H1 (cell line): ENCODE results near the gene AGBL5. TPM values are rescaled to one million over a fixed set of nuclear protein-coding genes. Genes with fewer than 3 reads are reported as not detected.

Source experiments
- ASH2L ChIP-seq: fragments of 200-600, 300-600 bp; sonication (generic); IDR thresholded peaks from one replicate; pipeline ENCODE4 v1.7.1; 2017; ENCODE audit warnings: low read length
- CHD7 ChIP-seq: fragments of 300-600 bp; sonication (generic); IDR thresholded peaks from 2 replicates; pipeline ENCODE4 v1.7.1; 2012; ENCODE audit warnings: low read length, moderate library complexity, mild to moderate bottlenecking, inconsistent platforms; ENCODE audit not compliant: insufficient replicate concordance
- EP300 ChIP-seq, 2 experiments: IDR thresholded peaks; 1 replicate in 1 of 2; 2 replicates in 1 of 2; pipeline ENCODE4 v1.6.1; 2011 to 2012; ENCODE audit warnings: low read depth in 2 of 2, low read length in 2 of 2, mild to moderate bottlenecking in 2 of 2, borderline replicate concordance in 1 of 2, inconsistent platforms in 1 of 2, moderate library complexity in 1 of 2
- HDAC2 ChIP-seq, 2 experiments: fragments of 300-600 bp in 1 of 2; sonication (generic) in 1 of 2; IDR thresholded peaks; 2 replicates each; pipeline ENCODE4 v1.6.1; 2011 to 2012; ENCODE audit warnings: low read depth in 2 of 2, low read length in 2 of 2, mild to moderate bottlenecking in 2 of 2, moderate library complexity in 2 of 2, borderline replicate concordance in 1 of 2, inconsistent platforms in 1 of 2
- JUND ChIP-seq: IDR thresholded peaks from 2 replicates; pipeline ENCODE4 v1.6.1; 2011; ENCODE audit warnings: mild to moderate bottlenecking, improper control_type of control experiment, low read length
- POLR2A ChIP-seq, 2 experiments: IDR thresholded peaks; 1 replicate in 1 of 2; 2 replicates in 1 of 2; pipeline ENCODE4 v1.6.1; 2011; ENCODE audit warnings: low read depth in 2 of 2, low read length in 2 of 2, mild to moderate bottlenecking in 2 of 2; ENCODE audit errors: control extremely low read depth in 1 of 2
- SIN3A ChIP-seq, 2 experiments: IDR thresholded peaks in 1 of 2; conservative IDR thresholded peaks in 1 of 2; 2 replicates each; pipeline ENCODE4 v1.6.1; 2011 to 2012; ENCODE audit warnings: low read length in 2 of 2, improper control_type of control experiment in 1 of 2, low read depth in 1 of 2, mild to moderate bottlenecking in 1 of 2
- SIX5 ChIP-seq: IDR thresholded peaks from 2 replicates; pipeline ENCODE4 v1.6.1; 2011; ENCODE audit warnings: mild to moderate bottlenecking, low read depth, low read length
- YY1 ChIP-seq: IDR thresholded peaks from 2 replicates; pipeline ENCODE4 v1.6.1; 2011; ENCODE audit warnings: low read depth, mild to moderate bottlenecking, low read length
- polyA plus RNA-seq, 7 experiments: library from polyadenylated mRNA; depleted of rRNA in 3 of 7; stranded (reverse) in 5 of 7; unstranded in 2 of 7; fragments of >200 nt in 5 of 7; fragments of 200-250 nt in 2 of 7; gene quantifications; 1 replicate in 5 of 7; 2 replicates in 1 of 7; 4 replicates in 1 of 7; pipeline versions ENCODE4 v1.2.1 to v1.2.3, GENCODE V29; 2011 to 2013; ENCODE audit warnings: missing spikeins in 2 of 7, mixed read lengths in 2 of 7
- total RNA-seq: library from RNA; stranded (reverse); fragmentation: NEBNext Ultra II Directional; extraction: Animal tissue kit (Norgen Biotek cat#: 25700); gene quantifications from 2 replicates; pipeline ENCODE4 v1.2.1, GENCODE V29; 2021

The AGBL5 gene
- total and polyA plus RNA-seq, 2 of the 8 experiments (the other 6 are each of a cell fraction or from before 2014, with no cell fraction given), result 45.4 to 62.0 TPM

GRCh38 chr2:27095745-27096651 lies 44.5 kb downstream of the AGBL5 start (continued):
- TF ChIP-seq CHD7 (no peak), EP300 (IDR thresholded peaks at IDR 0.05; ENCODE audit: borderline replicate concordance in 1 of 2, low read depth in 2 of 2, low read length in 2 of 2) (no peak), SIX5 (peak; percentile 89), POLR2A (IDR thresholded peaks at IDR 0.05; ENCODE audit: control extremely low read depth in 1 of 2, low read depth in 2 of 2, low read length in 2 of 2) (no peak), JUND (no peak), HDAC2 (IDR thresholded peaks at IDR 0.05; ENCODE audit: borderline replicate concordance in 1 of 2, low read depth in 2 of 2, low read length in 2 of 2) (no peak), ASH2L (no peak), SIN3A (conservative IDR thresholded peaks at IDR 0.05 in 1 of 2, IDR thresholded peaks at IDR 0.05 in 1 of 2; ENCODE audit: low read depth in 1 of 2, low read length in 2 of 2) (0 out of 4 replicates have a peak, but pooled peaks of 1 of the 2 experiments have one; percentile 59), YY1 (no peak)
